Kidney (tissue), 14 donors: Measurements from ENCODE around the gene ADGRL1. TPM values are rescaled to one million over a fixed set of nuclear protein-coding genes. Genes with fewer than 3 reads are reported as not detected.
"Not testable (repeated sequence)": the region's sequence is repeated elsewhere in the genome, so short reads cannot be mapped to it uniquely, and the experiment has no call there.

Experiments
- DNase-seq, 5 donors: peaks; one replicate each; pipeline ENCODE4 v3.0.0-alpha.2; 2013 to 2020
- FAIRE-seq: peaks from 2 replicates; lab custom pipeline; 2012; peaks lifted over from hg19 to GRCh38; lab: Jason Lieb, UNC
- H3K27ac ChIP-seq, 2 donors: one replicate each; pipeline ENCODE4 v1.7.0; 2013; ENCODE audit warnings: low read depth in 2 of 2, low read length in 2 of 2, inconsistent platforms in 1 of 2
- H3K27me3 ChIP-seq: one replicate; pipeline ENCODE4 v1.7.1; 2013; ENCODE audit warnings: low read length, inconsistent platforms; ENCODE audit not compliant: control insufficient read depth, insufficient read depth
- H3K36me3 ChIP-seq, 3 donors: one replicate each; pipeline versions ENCODE4 v1.7.0 to v1.7.1; 2013; ENCODE audit warnings: low read length in 3 of 3, control low read depth in 1 of 3, inconsistent platforms in 1 of 3; ENCODE audit not compliant: insufficient read depth in 3 of 3, control insufficient read depth in 2 of 3
- H3K4me1 ChIP-seq, 3 donors: one replicate each; pipeline versions ENCODE4 v1.7.0 to v1.7.1; 2013; ENCODE audit warnings: low read length in 3 of 3, inconsistent platforms in 1 of 3, low read depth in 1 of 3; ENCODE audit not compliant: control insufficient read depth in 2 of 3, insufficient read depth in 2 of 3
- H3K4me3 ChIP-seq, 3 donors: one replicate each; pipeline versions ENCODE4 v1.7.0 to v1.8.1; 2013; ENCODE audit warnings: low read length in 3 of 3, control low read depth in 1 of 3, inconsistent platforms in 1 of 3
- H3K9ac ChIP-seq, 3 donors: one replicate each; pipeline versions ENCODE4 v1.7.0 to v1.7.1; 2013; ENCODE audit warnings: low read length in 3 of 3, control low read depth in 1 of 3, inconsistent platforms in 1 of 3
- H3K9me3 ChIP-seq, 3 donors: one replicate each; pipeline versions ENCODE4 v1.7.0 to v1.7.1; 2013; ENCODE audit warnings: low read length in 3 of 3, control low read depth in 1 of 3, inconsistent platforms in 1 of 3; ENCODE audit not compliant: control insufficient read depth in 2 of 3, insufficient read depth in 1 of 3
- intact Hi-C: fragments of 100-400 bp; cut with DNase I; formaldehyde crosslinking; loops from one replicate; pipeline ENCODE4 v1.11.1; 2022
- polyA plus RNA-seq: library from polyadenylated mRNA; stranded (reverse); fragments of 350-450 nt; fragmentation: Illumina TruSeq; extraction: RNeasy Lipid Tissue Mini Kit (QIAGEN cat#74804); gene quantifications from one replicate; pipeline ENCODE4 v1.2.3, GENCODE V29; 2014; ENCODE audit warnings: low read depth, low replicate concordance; ENCODE audit not compliant: insufficient read depth
- total RNA-seq: library from RNA; stranded (reverse); fragmentation: NEBNext Ultra II Directional; extraction: Animal tissue kit (Norgen Biotek cat#: 25700); gene quantifications from one replicate; pipeline ENCODE4 v1.2.1, GENCODE V29; 2021
- TF ChIP-seq, protein P1 (sequence below): IDR thresholded peaks from 3 replicates; pipeline ENCODE4 v1.5.1; 2012; ENCODE audit warnings: mild to moderate bottlenecking, moderate library complexity, borderline replicate concordance; ENCODE audit not compliant: insufficient read depth; ENCODE audit errors: extremely low read depth
- donor health status: control.
- donor health status: control.
- donor health status: control.
- donor health status: control.
- donor health status: control.
- donor health status: DM: yes; HTN: yes; CAD: no.
- donor health status: Normal renal cell carcinoma (clear cell type).

ADGRL1 gene
- total and polyA plus RNA-seq, 2 donors from 2014 or later, result 6.3 to 30.2 TPM

GRCh38 chr19:14185158-14185557 is 20.8 kb downstream of the ADGRL1 start:
- Histone ChIP-seq H3K9ac (no peak overlapping the region), H3K4me3 (no peak overlapping the region), H3K27ac (no peak overlapping the region), H3K9me3 (no peaks in the 10 kb centered on the region), H3K4me1 (no peaks in the 10 kb centered on the region), H3K36me3 (no peaks in the 10 kb centered on the region), H3K27me3 (no peaks in the 10 kb centered on the region)
- DNase-seq (no peak), FAIRE-seq (no peak)
- TF ChIP-seq, protein P1, sequence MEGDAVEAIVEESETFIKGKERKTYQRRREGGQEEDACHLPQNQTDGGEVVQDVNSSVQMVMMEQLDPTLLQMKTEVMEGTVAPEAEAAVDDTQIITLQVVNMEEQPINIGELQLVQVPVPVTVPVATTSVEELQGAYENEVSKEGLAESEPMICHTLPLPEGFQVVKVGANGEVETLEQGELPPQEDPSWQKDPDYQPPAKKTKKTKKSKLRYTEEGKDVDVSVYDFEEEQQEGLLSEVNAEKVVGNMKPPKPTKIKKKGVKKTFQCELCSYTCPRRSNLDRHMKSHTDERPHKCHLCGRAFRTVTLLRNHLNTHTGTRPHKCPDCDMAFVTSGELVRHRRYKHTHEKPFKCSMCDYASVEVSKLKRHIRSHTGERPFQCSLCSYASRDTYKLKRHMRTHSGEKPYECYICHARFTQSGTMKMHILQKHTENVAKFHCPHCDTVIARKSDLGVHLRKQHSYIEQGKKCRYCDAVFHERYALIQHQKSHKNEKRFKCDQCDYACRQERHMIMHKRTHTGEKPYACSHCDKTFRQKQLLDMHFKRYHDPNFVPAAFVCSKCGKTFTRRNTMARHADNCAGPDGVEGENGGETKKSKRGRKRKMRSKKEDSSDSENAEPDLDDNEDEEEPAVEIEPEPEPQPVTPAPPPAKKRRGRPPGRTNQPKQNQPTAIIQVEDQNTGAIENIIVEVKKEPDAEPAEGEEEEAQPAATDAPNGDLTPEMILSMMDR, result no peak
- intact Hi-C loops, result no loop called here

GRCh38 chr19:14183741-14184350 is 22.1 kb downstream of the ADGRL1 start:
- Histone ChIP-seq H3K4me3 (no peak overlapping the region), H3K9ac (no peak overlapping the region), H3K27me3 (no peaks in the 10 kb centered on the region), H3K4me1 (no peaks in the 10 kb centered on the region), H3K27ac (no peak overlapping the region), H3K9me3 (no peaks in the 10 kb centered on the region), H3K36me3 (no peaks in the 10 kb centered on the region)
- DNase-seq (peak in 1 of 5 donors; percentile 72), FAIRE-seq (no peak)
- TF ChIP-seq, protein P1, result no peak
- intact Hi-C loops, result no loop called here

- Histone ChIP-seq H3K27me3 (no peaks in the 10 kb centered on the region), H3K9ac (no peak overlapping the region), H3K36me3 (no peaks in the 10 kb centered on the region), H3K27ac (no peak overlapping the region), H3K4me1 (no peaks in the 10 kb centered on the region), H3K4me3 (no peak overlapping the region), H3K9me3 (no peaks in the 10 kb centered on the region)
- FAIRE-seq (no peak), DNase-seq (no peak)
- TF ChIP-seq, protein P1, result no peak
- intact Hi-C loops, result no loop called here
Measured at GRCh38 chr19:14182476-14182875, 23.5 kb downstream of the ADGRL1 start.

DNA sequence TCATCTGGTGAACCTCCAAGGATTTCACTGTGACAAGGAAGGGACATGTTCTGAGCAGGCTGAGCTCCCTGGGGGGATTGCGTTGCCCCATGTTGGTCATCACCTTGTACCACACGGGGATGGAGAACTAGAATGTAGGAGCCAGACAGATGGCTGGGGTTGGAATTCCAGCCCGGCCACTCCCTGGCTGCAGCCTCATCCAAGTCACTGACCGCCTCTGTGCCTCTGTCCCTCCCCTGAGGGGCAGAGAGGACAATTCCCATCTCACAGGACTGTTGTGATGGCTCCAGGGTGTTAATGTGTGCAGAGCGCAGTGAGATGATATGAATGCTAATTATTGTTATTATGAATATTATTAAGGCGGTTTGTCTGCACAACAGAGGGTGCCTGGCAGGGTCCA is 24.1 kb downstream of the ADGRL1 start:
- no peak for FAIRE-seq
- H3K36me3 ChIP-seq, result no peaks in the 10 kb centered on the region
- H3K4me1 ChIP-seq, result no peaks in the 10 kb centered on the region
- intact Hi-C loops, result no loop called here
- no peaks in the 10 kb centered on the region for H3K9me3 ChIP-seq
- no peak for DNase-seq
- TF ChIP-seq, protein P1, result no peak
- no peak overlapping the region for H3K9ac ChIP-seq
- no peak overlapping the region for H3K27ac ChIP-seq
- H3K4me3 ChIP-seq, result no peak overlapping the region
- H3K27me3 ChIP-seq, result no peaks in the 10 kb centered on the region

DNA sequence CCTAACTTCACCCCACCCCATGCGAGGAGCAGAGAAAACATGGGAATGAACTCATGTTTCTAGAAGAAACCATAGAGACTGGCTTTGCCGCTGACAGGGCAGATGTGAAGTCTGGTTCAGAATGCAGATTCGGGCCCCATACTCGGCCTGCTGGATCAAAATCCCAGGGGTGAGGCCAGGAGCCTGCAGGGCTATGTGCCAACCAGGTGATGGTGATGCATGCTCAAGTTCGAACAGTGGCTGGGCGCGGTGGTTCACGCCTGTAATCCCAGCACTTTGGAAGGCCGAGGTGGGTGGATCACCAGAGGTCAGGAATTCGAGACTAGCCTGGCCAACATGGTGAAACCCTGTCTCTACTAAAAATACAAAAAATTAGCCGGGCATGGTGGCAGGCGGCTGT is 24.8 kb downstream of the ADGRL1 start:
- H3K9ac ChIP-seq, H3K27ac ChIP-seq, H3K4me1 ChIP-seq, H3K36me3 ChIP-seq, H3K4me3 ChIP-seq, intact Hi-C loops, FAIRE-seq, DNase-seq, H3K27me3 ChIP-seq, H3K9me3 ChIP-seq: not testable (repeated sequence)
